HEK293T (cell line): ENCODE measurements around the gene ATP8A2.

Experiments used
- FOXK2 ChIP-seq: fragments of 450-650 bp; IDR thresholded peaks from 2 replicates; pipeline ENCODE4 v1.6.1; 2016; ENCODE audit warnings: mild to moderate bottlenecking
- FOXM1 ChIP-seq: fragments of 450-650 bp; IDR thresholded peaks from 2 replicates; pipeline ENCODE4 v1.6.1; 2017; ENCODE audit warnings: mild to moderate bottlenecking, borderline replicate concordance
- HDGF ChIP-seq: fragments of 450-650 bp; IDR thresholded peaks from 2 replicates; pipeline ENCODE4 v1.6.1; 2017; ENCODE audit warnings: antibody characterized with exemption, borderline replicate concordance
- L3MBTL2 ChIP-seq: fragments of 450-650 bp; conservative IDR thresholded peaks from 2 replicates; pipeline ENCODE4 v1.6.1; 2016; ENCODE audit warnings: mild to moderate bottlenecking
- PKNOX1 ChIP-seq: fragments of 450-650 bp; IDR thresholded peaks from 2 replicates; pipeline ENCODE4 v1.6.1; 2016
- SUZ12 ChIP-seq: fragments of 450-650 bp; IDR thresholded peaks from 2 replicates; pipeline ENCODE4 v1.6.1; 2016; ENCODE audit warnings: mild to moderate bottlenecking

DNA sequence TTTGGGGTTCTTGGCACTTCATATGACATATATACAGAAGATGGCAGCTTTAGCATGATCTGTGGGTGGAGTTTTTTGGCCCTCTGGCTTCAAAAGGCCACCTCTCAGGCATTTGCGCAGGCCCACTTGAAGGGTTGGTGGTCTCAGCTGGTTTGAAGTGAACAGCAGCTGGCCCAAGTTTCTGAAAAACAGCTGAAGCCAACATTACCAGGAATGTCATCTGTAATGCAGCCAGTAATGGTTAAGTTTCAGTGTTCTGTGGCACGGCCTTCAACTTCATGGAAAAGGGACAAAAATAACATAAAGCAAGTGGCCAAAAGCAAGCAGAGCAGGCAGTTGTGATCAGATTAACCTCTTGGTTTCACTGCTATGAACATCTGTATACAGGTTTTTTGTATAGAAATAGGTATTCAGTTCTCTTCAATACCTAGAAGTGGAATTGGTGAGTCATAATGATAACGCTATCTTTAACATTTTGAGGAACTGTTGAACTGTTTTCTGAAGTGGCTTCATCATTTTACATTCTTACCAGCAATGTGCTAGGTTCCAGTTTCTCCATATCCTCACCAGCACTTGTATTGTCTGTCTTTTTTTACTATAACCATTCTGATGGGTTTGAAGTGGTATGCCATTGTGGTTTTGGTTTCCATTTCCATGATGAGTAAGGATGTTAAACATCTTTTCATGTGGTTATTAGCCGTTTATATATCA is 434.6 kb downstream of the ATP8A2 start:
- TF ChIP-seq HDGF (no peak), SUZ12 (no peak), FOXM1 (no peak), PKNOX1 (no peak), L3MBTL2 (no peak), FOXK2 (no peak)
